Activated T-helper 1 cell treated with anti-CD3 and anti-CD28 coated beads, Interleukin-2, amount 50 U/mL, for 16 hours (primary cell): Measurements from ENCODE around the gene TMEM132E.
"Not testable (repeated sequence)": the region's sequence is repeated elsewhere in the genome, so short reads cannot be mapped to it uniquely, and the experiment has no call there.

Experiments used
- DNase-seq, 2 donors: peaks; one replicate each; pipeline ENCODE4 v3.0.0-alpha.2; 2020; ENCODE audit warnings: low read depth in 1 of 2, low spot score in 1 of 2

TMEM132E gene, protein sequence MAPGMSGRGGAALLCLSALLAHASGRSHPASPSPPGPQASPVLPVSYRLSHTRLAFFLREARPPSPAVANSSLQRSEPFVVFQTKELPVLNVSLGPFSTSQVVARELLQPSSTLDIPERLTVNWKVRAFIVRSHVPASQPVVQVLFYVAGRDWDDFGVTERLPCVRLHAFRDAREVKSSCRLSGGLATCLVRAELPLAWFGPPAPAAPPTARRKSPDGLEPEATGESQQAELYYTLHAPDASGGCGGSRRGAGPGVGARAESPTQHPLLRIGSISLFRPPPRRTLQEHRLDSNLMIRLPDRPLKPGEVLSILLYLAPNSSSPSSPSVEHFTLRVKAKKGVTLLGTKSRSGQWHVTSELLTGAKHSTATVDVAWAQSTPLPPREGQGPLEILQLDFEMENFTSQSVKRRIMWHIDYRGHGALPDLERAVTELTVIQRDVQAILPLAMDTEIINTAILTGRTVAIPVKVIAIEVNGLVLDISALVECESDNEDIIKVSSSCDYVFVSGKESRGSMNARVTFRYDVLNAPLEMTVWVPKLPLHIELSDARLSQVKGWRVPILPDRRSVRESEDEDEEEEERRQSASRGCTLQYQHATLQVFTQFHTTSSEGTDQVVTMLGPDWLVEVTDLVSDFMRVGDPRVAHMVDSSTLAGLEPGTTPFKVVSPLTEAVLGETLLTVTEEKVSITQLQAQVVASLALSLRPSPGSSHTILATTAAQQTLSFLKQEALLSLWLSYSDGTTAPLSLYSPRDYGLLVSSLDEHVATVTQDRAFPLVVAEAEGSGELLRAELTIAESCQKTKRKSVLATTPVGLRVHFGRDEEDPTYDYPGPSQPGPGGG (N-terminal part only)

DNA sequence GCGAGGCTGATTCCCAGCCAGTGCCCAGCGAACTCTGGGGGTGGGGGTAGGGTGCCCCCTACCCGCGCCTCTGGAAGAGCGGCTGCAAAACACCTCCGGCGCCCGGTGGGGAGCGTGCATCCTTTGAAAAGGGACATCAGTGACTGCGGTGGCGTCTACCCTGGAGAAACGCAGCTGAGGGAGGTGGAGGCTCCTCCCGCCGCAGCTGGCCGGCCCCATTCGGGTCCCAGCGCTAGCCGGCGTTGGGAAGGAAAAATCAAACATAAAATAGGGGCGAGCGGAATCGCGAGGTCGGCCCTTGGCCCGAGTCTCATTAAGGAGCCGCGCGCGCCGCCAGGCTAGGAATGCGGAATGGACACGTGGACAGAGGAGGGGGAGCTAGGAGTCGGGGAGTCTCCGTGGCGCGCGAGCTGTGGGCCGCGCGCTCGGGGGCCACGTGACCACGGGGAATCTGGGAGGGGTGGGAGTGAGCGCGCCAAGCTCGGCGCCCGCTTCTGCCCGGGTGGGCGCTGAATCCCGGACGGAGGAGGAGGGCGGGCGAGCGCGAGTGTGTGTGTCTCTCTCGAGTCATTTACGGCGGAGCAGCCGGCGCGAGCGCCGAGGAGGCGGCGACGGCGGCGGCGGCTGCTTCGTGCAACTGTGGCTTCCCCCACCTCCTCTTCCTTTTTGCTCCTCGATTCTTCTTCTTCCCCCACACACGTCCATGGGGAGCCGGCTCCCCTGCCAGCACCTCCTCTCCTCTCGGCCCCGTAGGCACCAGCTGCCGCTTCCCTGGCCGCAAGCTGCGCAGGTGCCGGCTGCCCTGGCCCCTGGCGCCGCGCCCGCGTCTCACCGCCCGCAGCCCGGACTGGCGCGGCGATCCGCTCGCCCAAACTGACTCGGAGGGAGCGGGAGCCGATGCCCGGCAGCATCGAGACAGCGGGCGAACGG is at the start of gene TMEM132E:
Gene TMEM132E, plus strand, starts transcription at position 566 of the 930 bp plus-strand sequence. CDS start 1,495 bp downstream, outside the sequence.
- no peak for DNase-seq

DNA sequence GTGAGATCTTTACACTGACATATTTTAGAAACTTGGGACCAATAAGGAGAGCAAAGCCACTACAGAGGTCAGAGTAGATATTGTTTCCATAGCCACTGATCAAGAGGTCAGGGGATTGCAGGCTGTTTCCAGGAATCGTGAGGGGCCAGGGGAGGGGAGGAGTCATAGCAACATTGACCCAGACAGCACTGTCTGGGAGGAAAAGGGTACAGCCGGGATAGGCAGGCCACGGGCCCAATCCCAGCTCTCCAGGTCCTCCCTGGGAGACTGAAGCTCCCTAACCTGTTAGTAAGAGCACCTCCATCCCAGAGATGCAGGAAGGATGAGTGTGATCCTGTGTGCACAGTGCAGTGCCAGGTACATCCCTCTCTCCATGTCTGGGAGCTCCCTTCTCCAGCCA is 48.5 kb upstream of the TMEM132E start:
- no peak for DNase-seq

DNA sequence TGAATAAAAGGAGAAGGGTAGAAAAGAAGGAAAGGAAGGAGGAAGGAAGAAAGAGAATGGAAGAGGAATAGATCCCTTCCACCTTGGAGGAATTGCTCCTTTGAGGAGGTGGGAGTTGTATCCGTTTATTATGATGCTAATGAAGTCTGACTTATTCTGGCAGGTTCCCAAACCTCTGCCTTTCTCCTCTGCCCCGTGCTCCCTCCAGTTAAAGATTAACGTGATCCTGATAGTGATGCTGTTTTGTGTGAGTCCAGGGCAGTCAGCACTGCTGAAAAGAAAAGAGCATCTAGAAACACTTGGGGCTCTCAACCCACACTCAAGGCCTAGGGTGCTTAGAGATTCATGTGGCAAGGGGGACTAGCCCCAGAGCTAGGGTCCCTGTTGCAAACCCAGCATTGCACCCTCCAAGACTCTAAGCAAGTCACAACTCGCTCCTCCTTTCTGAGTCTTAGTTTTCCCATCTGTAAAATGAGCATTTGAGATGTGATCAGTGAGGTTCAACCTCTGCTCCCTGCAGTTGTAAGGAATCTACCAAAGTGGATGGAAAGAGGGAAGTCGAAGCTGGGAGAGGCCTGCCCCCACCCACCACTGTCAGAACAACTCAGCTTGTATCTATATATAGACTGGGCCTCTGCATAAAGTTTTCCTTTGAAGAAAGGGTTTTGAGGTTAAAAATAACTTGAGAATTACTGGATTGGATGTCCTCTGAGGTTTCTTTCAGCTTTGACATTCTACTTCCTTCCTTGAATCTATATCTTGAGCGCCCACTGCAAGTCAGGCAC is 46.9 kb upstream of the TMEM132E start:
- DNase-seq = no peak

DNA sequence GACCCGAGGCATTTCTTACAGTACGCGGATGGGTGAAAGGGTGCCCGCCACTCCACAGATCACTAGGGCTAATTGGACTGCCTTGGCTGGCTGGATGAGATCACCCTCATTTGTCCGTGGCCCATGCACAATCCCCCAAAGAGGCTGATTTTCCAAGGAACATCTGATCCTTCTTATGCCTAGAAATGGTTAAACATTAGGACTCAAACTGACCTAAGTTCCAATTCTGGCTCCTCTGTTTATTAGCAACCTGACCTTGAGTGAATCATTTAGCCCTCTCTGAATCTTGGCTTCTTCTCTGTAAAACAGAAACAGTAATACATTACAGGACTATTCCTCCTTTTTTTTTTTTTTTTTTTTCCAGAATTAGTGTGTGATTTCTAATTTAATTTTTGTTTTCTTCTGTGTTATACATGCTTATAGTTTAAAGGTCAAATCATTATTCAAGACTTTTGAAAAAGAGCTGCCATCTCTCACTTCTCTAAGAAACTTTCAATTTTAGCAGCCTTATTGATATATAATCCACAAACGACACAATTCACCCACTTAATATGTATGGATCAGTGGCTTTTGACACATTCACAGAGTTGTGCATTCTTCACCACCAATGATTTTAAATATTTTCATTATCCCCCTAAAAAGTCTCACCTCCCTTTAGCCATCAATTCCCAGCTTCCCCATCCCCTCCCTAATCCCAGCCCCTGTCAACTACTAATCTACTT is 45.4 kb upstream of the TMEM132E start:
- no peak for DNase-seq

DNA sequence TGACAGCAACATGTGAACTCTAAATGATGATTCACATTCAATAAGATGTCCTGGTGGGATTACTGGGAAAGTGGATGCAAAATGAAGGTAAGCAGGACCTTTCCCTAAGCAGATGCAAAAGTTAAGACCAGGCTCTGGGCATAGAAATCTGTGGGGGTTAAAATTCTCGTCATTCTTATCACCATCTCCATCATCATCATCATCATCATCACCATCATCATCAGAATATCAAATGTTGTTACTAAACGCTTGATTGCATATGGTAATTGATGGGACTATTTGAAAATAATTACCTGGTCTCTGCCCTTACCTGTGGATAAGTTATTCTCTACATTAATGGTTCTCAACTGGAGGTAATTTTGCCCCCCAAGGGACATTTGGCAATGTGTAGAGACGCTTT is 41.9 kb upstream of the TMEM132E start:
- no peak for DNase-seq

DNA sequence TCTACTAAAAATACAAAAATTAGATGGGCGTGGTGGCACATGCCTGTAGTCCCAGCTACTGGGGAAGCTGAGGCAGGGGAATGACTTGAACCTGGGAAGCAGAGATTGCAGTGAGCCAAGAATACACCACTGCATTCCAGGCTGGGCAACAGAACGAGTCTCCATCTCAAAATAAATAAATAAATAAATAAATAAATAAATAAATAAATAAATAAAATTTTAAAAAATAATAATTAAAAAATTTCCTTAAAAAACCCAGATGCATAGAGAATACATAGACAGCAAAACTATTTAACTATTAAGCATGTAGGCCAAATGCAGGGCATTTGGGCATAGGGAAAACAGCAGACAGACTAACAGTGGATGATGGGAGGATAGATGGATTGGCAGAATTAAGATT is 40.8 kb upstream of the TMEM132E start:
- not testable (repeated sequence) for DNase-seq

DNA sequence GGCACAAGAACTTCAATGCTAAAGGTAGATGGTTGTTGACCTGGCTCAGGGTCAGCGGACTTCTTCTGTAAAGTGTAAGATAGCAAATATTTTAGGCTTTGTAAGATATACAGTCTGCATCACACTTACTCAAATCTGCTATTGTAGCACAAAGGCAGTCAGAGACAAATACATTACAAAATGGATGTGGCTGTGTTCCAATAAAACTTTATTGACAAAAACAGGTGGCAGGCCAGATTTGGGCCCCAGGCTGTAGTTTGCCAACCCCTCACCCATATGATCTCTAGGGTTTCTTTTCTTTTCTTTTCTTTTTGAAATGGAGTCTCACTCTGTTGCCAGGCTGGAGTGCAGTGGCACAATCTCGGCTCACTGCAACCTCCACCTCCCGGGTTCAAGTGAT is 39.5 kb upstream of the TMEM132E start:
- DNase-seq = no peak

DNA sequence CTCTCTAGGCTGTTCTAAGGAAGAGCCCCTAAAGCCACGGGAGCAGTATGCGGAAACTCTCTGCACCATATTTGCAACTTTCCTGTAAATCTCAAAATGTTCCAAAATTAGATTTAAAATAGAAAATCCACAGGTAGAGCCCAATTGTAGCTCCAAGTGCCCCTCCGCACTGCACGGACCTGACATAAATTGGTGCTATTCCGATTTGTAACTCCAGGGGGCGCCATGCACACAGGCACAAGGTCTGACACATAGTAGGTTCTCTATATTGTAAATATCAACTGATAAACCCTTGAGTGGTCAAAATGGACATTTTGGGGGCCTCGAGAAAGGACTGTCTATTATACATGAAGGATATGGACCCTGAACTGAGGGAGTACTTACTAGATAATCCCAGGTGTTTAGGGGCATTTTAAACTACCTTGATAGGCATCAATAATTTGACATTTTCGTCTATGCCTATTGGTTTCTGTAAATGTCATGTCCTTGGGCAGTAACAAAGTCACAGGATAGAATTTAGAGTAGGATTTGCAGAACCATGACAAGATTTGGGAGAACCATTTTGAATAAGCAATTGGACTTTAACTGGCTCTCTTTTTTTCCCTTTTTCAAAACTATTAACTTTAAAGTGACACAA is 36.6 kb upstream of the TMEM132E start:
- DNase-seq = peak; percentile 26 to 31

DNA sequence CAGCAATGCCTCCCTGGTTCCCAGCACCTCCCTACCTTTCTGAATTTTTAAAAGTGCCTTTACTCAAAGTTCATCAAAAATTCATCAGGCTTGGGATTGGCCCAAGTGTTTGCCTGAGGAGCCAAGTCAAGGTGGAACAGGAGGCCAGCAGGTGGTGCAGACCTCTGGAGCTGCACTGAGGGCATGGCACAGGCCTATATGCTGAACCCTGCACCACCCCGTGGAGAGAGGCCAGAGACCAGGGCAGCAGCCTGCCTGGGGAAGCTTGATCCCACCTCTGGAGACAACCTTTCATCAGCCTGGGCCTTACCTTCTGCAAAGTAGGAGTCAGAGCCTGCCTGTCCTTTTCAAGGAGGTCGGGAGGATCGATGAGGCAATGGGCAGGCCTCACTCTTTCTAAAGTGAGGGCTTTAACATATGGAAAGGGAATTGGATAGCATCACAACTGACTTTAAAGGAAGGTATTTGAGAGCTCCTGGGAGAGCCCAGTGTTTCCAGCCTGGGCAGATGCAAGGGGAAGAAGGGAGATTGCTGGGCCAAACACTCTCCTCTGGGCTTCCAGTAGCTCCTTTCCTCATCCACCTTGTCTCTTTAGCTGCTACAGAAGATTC is 31.8 kb upstream of the TMEM132E start:
- no peak for DNase-seq

DNA sequence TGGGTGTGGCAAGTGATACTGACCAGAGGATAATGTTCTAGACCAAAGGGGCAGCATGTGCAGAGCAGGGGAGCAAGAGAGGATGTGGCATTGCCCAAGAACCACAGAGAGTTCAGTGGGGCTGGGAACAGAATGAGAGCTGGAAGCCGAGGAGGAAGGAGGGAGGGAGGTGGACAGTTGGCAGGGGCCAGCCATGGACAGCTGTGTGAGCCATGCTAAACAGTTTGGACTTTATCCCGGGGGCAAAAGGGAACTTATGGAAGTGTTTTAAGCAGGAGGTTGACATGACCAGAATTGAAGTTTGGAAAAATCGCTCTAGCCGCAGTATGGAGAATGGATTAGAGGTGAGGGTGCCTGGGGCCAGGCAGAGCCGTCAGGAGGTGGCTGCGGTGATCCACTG is 29.4 kb upstream of the TMEM132E start:
- DNase-seq = no peak

DNA sequence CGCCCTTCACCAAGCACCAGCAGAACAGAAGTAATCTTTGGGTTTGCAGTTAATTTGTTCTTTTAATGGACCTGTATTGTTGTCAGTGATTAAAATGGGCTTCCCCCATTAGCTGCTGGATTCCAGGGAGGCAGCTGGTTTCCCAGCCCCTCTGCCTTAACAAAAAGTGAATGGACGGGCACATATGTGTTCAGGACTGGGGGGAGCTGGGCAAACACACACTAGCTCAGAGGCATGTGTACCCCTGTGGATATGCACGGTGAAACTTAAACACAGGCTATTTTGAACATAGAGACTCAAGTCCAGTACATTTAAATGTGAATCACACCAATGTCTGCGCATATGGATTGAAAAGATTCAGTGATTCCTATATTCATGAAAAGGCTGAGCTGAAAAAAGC is 25.5 kb upstream of the TMEM132E start:
- no peak for DNase-seq

DNA sequence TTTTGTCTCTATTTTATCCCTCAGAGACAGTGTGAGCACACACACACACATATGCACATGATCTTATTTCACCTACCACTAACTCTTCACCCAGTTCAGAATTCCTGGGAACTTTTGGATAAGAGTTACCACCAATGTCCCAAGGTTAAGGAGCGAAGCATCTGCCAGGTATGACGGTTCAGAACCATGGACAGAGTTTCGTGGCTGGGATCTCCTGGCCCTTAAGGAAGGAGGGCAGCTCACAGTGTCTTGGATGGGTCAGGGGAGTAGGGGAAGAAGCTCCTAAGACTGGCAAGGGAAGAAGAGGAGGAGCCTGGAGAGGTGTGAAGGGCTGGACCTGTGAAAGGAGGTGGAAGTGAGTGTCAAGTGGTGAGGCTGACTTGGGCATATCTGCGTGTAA is 23.0 kb upstream of the TMEM132E start:
- no peak for DNase-seq

DNA sequence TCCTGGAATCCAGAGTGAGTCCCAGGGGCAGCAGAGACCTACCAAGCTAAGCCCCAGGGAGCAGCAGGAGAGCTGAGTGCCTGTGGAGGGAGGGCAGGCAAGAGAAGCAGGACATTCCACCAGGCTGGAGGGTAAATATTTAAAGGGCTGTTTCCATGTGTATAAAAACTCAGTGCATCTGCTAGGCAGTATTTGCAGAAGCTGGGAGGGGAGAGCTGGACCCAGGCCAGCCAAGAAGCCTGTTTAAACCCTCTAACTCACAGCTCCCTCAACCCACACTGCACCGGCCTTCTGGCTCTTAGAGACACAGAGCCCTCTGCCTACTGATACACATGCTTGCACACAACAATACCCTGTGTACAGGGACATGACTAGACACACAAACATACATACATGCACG is 22.5 kb upstream of the TMEM132E start:
- DNase-seq = no peak

DNA sequence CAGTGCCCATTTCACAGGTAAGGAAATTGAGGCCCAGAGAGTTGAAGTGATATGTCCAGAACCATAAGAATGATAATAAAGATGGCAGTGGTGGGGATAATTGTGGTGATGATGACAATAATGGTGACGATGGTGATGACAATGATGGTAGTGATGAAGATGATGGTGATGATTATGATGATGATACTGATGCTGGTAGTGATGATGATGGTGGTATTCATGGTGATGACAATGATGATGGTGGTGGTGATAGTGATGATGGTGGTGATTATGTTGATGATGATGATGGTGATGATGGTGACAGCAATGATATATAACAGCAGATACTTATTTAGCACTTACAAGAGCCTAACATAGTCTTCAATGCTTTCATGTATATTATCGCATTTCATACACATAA is 18.1 kb upstream of the TMEM132E start:
- no peak for DNase-seq

DNA sequence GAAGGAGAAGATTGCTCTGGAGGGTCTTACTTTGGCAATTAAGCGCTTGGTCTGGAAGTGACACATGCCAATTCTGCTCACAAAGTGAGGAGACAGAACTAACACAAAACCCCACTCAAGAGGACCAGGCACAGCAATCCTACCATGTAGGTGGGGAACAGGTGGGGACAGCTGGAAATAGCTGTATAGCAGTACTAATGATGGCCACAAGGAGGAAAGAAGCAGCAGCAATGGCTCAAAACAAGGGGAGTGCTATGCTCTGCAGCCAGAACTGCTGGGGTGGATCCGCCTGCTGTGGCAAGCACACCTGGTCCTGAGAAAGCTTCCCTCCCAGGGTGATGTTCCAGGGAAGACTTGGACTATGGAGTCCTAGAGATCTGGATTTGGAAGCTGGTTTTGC is 17.0 kb upstream of the TMEM132E start:
- DNase-seq = no peak

DNA sequence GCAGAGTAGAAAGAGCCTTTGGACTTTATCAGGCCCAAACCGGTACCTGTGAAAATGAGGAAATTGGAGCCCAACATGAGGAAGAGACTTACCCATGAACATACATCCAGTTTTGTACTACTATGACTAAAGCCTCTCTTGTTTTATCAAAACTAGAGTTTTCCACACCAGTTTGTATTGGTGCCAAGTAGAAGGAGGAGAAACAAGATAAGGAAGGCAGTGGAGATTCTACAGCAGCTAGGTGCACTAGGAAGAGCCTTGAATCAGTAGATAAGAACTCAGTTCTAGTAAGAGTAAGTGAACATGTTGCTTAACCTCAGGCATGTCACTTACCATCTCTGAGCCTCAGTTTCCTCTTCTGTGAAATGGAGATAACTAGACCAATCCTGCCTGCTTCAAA is 13.7 kb upstream of the TMEM132E start:
- DNase-seq = no peak

DNA sequence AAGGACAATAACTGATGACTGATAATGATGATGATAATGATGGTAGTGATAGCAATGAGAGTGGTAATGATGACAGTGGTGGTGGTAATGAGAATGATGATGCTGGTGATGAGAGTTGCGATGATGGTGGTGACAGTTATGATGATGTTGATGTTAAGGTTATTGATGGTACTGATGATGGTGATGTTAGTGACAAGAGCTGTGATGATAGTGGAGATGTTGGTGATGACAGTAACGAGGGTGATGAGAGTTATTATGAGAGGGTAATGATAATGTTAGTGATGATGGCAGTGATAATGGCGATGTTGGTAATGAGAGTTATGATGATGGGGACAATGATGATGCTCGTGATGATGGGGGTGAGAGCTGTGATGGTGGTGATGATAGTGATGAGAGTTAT is 13.2 kb upstream of the TMEM132E start:
- no peak for DNase-seq

DNA sequence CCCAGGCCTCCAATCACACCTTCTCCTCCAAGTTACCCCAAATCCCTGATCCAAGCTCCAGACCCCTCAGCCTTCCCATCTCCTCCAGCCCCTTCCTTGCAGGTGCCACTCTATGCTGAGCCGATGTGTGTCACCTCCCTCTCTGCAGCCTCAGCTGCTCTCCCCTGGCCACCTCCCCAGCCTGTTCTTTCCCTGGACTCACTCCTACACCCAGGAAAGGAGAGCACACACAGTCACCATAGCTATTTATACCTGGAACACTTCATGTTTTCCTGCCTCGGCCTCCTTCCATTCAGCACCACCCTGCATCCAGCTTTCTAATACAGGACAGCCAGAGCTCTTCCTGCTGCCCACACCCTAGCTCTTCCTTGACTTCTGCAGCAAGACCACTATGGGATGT is 12.5 kb upstream of the TMEM132E start:
- DNase-seq = no peak
